Fibroblast of skin of right quadriceps (primary cell): Measurements from ENCODE around the gene SFR1.
A peak's percentile ranks its signal among the peaks of the same experiment; 100 is the strongest.

Experiments used
- DNase-seq: peaks from one replicate; pipeline ENCODE4 v3.0.0-alpha.2; 2013

The SFR1 gene, protein sequence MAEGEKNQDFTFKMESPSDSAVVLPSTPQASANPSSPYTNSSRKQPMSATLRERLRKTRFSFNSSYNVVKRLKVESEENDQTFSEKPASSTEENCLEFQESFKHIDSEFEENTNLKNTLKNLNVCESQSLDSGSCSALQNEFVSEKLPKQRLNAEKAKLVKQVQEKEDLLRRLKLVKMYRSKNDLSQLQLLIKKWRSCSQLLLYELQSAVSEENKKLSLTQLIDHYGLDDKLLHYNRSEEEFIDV

DNA sequence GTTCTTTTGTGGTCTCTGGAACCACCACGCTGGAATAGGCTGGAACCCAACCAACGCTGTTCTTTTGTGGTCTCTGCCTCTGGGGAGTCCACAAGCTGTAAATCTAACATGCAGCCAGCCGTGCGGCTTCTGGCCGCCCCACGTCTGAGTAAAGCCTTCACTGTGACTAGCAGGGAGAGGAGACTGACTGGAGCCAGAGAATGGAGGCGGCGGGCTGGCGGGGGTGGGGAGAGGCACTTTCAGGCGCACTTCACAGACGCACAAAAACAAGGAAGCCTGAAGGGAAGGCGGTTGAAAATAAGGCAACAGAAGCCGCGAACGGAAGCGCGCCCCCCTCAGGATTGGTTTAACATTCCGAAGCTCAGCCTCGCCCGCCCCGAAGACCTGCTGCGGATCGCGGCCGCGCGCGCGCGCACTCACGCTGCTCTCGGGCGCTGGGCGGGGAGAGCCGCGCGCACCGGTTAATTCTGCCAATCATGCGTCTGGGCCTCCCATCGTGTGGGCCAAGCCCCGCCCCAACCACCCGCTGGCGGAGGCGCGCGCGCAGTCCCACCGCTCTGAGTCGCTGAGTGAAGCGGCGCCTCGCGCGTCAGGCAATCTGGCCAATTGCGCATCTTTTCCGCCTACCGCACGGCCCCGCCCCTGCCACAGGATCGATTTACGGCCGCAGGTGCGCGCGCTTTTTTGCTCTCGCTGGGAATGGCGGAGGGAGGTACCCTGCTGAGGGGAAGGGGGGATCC, at the start of gene SFR1:
TSS of gene SFR1 (plus strand) at position 687 of the 740 bp plus-strand sequence. CDS start at position 700, 13 bp downstream.
- peak; percentile 99 for DNase-seq

DNA sequence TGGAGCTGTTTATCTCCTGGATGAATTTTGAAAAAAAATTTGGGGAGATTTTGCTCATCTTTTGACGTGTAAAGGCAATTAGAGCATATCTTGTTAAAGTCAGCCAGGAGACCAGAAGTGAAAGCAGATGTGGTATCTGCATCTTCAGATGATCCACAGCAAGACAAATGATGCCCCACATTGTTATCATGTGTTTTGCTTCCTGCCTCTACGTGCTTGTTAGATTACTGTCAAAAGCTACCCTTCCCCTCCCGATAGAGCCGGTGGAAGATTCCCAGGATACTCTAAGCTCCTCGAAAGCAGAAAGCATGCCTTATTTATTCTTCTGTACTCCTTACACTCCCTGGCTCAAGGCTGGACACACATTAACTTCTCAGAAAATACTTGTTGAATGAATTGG, 49.2 kb upstream of the SFR1 start:
- no peak for DNase-seq

DNA sequence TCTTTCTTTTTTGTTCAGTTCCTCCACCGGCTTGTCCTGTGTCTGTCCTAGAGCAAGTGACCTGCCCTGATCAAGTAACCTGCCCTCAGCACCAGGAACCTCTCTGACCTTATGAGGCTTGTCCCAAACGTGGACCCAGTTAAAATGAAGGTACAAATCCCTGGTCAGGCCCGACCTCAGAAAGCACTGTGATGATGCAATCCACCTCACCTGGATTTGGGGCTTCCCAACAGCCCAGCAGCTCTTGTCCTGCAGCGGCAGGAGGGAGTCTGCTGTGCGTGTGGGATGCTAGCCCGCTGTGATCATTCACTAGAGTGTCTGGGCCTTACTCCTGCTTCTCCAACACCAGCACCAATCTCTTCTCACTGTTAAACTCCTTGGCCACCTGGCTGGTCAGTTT, 47.5 kb upstream of the SFR1 start:
- no peak for DNase-seq

DNA sequence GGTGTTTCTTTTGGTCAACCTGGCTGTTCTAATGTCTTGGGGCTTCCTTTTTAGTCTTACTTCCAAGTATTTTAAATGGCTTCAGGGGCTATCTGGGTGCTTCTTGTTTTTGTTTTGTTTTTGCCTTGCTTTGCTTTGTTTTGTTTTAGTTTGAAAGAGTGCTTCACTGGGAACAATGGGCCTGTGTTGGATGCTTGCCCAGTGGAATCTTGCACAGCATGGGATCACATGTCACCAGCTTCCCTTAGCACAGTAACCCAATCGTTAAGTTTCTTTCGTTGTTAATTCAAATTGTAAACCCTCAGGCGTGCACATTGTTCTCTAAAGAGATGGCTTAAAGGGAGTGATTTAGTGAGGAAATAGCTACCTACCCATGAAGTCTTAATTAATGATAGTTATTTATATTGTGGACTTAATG, 45.2 kb upstream of the SFR1 start:
- peak; percentile 13 for DNase-seq

DNA sequence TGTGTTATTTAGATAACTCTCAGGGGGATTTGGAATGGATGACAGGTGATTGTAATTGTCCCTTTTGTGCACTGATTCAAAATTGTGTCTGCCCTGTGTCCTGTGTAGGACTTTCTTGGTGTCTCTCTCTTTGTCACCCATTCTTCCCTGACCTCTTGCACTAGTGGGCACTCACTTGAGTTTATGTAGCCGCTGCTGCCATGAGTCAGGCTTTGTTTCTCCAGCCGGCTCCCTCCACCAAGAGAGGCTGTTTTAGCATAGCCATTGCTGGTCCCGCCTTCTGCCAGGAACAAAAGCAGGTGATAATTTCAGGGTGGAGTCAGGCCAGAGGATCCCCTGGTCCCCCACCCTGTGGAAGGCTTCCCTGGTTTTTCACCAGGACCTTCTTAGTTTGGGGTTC, 44.7 kb upstream of the SFR1 start:
- no peak for DNase-seq

DNA sequence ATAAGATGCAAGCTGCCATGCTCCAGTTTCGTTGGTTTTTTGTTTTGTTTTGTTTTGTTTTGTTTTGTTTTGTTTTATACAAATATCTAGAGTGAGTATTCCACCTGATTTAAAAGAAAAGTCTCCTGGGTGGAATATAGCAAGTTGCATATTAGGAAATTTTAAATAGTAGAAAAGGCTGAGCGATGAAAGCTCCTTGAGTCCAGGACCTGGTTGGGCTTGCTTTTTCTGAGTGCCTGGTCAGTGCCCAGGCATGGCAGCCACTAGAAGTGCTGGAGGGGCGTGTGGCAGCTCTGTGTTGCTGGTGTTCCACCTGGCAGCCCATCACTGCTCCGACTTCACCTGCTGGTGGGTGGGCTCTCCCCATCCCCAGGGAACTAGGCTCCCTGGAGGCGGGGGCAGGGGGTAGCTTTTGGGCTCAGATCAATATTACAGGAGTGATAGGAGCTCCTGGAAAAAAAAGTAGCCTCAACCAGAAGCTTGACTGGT, 44.3 kb upstream of the SFR1 start:
- DNase-seq = no peak

DNA sequence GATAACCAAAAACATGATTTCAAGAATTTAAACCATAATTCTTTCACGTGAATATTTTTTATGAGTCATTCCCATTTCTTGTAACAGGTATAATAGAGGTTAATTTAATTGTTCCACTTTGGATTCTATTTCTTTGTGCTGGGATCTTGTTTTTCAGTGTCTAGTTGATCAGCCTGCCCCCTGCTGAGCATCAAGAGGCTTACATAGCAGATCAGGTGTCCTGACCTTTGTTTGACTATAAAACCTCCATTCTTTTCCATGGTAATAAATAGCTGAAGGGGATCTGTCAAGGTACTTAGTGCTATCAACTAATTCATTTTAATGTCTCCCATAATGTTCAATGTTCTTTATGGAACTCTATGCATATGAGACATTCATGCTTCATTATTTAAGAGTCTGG, 41.2 kb upstream of the SFR1 start:
- no peak for DNase-seq

DNA sequence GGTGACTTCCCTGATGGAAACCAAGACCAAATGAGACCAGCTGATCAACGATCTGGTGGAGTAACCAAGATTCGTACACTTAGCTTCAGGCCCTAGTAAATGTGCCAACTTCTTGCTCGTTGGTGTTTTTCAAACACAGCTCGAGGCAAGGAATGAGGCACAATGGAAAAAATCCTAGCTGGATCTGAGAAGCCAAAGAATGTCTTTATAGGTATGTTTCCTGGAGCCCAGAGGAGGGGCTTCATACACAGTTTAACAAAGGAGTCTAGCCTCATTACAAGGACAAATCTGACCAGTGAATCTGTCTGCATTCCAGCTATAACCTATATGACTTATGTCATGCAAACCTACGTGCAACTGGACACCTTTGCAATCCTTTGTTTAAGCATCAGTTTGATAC, 40.0 kb upstream of the SFR1 start:
- DNase-seq = no peak

DNA sequence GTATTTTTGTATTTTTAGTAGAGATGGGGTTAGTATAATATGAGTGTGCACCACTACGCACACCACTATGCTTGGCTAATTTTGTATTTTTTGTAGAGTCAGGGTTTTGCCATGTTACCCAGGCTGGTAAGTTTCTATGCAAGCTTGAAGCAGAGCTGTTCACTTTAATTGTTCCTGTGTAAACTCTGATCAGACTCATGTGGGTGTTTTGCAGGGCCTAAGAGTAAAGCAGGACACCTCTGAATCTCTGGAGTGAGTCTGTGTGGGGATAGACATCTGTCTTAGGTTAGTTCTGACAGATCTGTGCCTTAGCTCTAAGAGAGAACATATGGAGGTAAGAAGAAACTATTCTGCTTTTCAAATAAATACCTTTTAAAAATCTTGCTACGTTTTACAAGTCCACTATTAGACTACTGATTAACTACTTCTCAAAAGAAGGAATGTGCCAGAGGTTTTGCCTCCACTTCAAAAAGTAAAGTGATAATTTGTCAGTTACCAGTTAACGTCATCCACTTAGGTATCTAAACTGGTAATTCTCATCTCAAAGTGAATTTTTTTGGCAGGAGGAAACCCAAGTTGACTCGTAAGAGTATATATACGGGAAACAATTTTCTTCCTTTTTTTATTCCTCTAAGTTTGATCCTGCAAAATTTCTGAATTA, 37.4 kb upstream of the SFR1 start:
- DNase-seq = no peak

DNA sequence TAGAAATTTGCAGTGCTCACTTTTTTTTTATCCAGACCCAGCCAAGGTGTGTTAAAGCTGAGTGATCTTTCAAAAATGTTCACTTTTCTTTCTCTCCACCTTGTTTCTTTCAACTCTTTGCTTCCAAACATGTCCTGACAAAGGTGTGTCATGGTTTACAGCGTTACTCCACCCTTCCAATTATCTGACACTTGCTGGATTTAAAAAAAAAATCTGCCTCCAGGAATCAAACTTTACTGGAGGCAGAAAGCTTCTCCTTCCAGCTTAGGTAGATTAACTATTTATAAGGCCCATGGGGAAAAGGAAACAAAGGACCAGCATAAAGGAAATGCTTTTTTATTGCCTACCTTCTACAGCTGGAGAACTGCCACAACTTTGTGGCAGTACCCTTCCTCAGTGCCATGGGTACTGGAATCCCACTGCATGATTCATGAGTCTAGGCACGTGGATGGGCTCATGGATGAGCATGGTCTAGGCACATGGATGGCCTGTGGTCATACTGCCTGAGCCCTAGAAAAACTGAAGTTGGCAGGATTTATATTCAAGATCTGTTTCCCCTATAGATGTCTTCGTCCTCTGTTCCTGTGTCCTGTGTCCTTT, 36.1 kb upstream of the SFR1 start, which contains the start of gene COL17A1:
TSS of gene COL17A1 (minus strand) at position 80 of the 600 bp plus-strand sequence. CDS start 5,207 bp downstream, outside the sequence.
- DNase-seq = no peak

DNA sequence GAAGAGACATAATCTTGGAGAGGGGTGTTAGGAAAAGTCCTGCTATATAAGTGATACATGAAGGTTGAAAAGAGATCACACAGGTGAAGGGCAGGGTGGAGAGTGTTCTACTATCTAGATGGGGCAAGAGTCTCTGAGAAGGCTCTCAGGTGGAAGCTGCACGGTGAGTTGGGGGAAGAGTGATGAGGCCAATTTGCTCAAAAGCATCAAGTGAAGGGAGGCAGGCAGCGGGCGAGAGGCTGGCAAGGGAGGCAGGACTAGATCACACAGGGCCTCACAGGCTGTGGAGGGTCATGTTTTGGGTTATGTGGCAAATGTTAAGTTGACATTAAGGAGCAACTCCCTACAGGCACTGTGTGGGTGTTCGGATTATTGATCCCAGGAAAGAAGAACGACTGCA, 33.7 kb upstream of the SFR1 start:
- no peak for DNase-seq

DNA sequence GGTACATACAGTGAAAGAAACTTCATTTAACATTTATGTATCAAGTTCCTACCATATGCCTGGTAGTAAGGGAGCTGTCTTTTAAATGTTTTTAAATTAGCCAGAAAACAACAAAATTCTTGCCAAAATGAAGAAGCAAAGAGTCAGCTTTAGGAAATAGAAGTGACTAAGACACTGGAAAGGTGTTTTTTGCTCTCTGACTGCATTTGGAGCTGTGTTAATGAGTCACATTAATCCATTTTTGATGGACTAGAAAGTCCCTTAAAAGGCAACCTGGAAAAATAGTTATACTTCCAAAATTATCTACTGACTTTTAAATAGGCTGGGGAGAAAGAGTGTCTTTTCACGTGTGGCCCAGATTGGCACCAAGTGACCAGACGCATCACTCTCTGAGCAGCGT, 32.4 kb upstream of the SFR1 start:
- no peak for DNase-seq

DNA sequence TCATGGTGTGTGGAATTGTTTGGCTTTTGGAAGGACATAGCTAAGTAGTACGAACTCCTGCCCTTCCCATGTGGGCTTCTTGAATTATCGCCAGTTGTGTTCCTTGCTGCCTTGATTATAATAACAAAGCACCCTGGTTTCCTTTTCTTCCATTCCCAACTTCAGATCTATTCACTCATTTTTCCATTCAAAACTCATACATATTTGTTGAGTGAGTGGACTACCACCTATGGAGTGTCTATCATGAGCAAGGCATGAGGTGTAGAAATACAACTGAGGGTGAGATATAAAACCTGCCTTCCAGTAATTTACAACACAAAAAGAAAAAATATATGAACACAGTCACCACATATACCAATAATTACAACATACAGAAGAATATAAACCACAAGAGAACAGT, 31.4 kb upstream of the SFR1 start:
- DNase-seq = peak; percentile 51

DNA sequence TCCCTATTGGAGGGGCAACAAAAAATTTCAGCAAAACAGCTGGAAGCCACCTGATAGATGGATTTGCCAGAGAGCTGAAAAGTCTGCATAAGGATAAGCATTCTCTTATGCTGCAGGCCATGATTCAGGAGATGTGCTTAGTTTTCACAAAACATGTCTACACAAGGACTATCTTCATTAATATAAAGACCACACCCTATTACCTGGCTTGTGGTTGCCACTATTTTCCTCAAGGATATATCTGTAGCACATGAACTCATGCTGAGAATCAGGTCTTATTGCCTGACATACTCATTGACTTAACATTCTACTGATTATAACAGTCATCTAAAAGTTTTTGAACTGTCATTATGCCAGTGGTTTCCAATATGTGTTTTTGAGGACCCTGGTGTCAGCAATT, 29.2 kb upstream of the SFR1 start:
- DNase-seq = no peak

DNA sequence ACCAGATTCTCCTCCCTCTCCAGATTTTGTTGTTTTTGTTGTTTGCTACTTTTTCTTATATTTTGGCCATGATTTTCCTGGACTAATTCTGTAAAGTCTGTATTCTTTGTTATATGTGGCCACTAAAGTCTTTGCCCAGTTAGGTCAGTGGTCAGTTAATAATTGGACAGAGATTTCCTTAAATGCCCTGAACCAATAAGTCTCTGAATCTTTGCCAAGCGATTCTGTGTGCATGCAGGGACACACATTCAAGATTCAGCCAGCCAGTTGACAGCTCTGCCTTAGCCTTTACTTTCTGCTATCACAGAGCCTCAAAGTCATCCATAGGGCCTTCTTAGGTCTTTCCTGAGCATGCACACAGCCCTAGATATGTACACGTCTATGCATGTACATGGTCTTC, 25.3 kb upstream of the SFR1 start:
- no peak for DNase-seq

DNA sequence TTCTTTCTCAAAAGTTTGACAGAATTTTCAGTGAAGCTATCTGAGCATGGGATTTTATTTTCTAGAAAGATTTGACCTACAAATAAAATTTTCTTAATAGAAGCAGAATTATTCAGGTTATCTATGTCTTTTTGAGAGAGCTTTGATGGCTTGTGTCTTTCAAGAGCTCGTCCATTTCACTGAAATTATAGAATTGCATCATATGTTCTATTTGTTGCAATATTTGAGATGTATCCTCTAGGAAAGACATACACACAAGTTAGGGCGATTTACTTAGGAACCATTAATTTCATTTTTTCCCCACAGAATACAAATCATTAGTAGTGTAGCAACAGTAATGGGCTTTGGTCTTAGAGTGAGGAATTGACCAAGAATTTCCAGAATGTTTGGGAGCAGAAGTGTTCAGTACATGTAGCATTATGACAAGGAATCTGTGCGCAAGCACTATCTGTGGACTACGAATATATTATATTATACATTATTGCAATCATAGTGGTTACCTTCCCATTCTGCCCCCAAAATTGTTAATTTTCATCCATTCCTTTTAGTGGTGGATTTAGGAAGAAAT, 23.5 kb upstream of the SFR1 start:
- peak; percentile 53 for DNase-seq

DNA sequence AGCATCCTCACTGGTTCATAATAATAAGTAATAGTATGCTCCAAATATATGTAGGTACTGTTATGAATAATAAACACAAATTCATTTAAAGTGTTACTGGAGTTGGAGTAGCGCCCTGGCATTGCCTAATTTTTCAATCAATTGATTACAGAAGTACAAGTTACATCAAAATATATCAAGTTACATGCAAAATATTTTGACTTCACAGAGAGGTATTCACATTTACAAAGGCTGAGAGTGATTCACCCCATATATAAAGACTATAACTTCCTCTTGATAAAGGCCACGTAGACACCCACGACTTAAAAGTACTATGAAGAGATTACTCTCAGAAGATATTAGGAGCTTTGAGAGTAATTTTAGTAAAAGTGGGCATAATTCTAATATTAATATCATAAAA, 22.7 kb upstream of the SFR1 start:
- DNase-seq = peak; percentile 18

DNA sequence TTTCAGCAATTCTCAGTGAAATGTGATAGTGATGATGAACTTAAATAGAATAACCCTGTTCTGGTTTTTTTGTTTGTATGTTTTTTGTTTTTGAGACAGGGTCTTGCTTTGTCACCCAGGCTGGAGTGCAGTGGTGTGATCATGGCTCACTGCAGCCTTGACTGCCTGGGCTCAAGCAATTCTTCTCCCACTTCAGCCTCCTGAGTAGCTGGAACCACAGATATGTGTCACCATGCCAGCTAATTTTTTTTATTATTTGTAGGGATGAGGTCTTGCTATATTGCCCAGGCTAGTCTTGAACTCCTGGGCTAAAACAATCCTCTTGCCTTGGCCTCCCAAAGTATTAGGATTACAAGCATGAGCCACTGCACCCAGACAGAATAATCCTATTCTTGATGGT, 22.0 kb upstream of the SFR1 start:
- DNase-seq = no peak

DNA sequence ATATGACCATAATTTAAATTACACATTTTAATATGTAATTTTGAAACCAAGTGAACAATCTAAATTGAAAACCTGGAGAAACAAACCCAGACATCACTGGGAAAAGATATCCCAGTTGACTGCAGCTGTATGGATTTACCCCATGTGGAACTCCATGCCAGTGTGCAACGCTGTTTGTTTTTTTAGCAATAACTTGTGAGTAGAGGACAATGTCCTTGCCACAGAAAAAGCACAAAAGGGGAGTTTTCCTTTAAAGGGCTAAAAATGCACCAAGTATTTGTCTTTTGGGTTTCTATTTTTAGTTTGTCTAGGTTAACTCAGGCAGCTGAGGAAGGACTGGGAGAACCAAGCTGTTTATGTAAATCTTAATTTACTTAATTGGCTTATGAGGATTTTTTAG, 21.2 kb upstream of the SFR1 start:
- DNase-seq = no peak

DNA sequence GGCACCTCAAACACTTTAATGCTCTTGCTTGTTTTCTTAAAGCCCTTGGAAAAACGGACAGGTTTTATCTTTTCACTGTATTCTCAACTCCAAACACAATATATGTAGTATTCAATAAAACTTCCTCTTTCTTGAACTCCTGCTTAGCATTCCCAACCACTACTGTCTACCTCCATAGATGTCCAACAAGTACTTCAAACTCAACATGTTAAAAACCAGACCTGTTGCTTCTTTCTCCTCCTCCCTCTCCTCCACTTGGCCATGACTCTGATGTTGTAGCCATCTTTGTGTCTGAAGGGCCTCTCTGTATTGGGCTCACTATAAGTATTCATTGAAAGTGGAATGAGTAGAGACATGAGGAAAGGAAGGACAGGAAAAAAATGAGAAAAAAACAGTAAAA, 20.1 kb upstream of the SFR1 start:
- DNase-seq = no peak

DNA sequence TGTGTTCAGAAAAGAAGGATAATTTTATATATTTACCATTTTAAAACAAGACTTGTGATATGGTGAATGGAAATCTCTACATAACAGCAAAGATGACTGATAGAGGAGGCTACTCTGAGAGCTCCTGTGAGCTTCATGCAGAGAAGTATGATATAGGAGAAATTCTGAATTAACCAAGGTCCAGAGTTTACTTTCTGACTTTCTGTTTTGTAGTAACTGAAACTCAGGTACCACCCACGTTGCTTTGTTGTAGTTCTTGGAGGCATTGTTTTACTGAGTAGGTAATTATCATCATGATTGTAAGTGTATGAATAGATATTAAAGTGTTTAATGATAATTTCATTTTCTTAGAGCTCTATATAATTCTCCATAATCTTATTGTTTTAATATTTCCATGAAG, 18.0 kb upstream of the SFR1 start:
- DNase-seq = no peak

DNA sequence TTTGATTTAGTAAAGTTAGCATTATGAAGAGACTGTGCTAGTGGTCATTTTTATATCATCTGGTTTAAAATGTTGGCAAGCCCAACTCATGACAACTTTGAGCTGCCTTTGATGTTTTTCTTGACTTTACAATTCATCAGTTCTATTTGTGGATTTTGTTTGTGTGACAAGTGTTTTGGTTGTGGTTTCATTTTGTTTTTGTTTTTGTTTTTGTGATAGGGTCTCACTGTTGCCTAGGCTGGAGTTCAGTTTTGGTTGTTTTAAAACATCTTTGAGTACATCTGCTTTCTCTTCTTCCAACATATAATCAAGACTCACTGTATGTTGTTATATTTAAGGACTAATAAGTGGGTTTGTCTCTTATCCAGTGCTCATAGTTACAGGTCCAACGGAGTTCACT, 17.6 kb upstream of the SFR1 start:
- no peak for DNase-seq

DNA sequence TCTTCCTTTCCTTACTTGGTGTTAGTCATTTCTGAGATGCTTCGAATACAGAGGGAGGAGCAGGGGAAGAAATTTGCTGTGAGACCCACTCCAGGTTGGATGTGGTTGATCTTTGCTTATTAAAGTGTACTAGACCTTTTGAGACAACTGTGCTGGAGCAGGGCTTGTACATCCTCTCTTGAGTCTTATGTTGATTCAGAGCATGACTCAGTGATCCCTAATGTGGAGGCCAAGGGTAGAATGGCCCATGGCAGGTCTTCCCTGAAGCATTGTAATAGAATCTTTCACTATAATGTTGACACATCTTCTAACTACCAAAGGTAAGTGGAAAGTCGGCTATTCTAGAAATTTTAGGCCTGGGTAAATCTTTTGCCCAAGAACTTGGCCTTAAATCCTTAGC, 17.0 kb upstream of the SFR1 start:
- no peak for DNase-seq
